Left ventricle myocardium inferior (tissue), 1 donor: Measurements from ENCODE around the gene MRFAP1. TPM values are rescaled to one million over a fixed set of nuclear protein-coding genes. Genes with fewer than 3 reads are reported as not detected.

Source experiments
- DNase-seq: peaks from one replicate; pipeline ENCODE4 v3.0.0-alpha.2; 2020
- H3K27ac ChIP-seq: fragments of 200-600 bp; replicated peaks from 2 replicates; pipeline ENCODE4 v1.8.0; 2021
- H3K27me3 ChIP-seq: fragments of 200-600 bp; 2 replicates; pipeline ENCODE4 v1.8.0; 2021; ENCODE audit warnings: low read depth
- H3K36me3 ChIP-seq: fragments of 200-600 bp; 2 replicates; pipeline ENCODE4 v1.8.0; 2021
- H3K4me1 ChIP-seq: fragments of 200-600 bp; 2 replicates; pipeline ENCODE4 v1.8.0; 2021
- H3K4me3 ChIP-seq: fragments of 200-600 bp; 2 replicates; pipeline ENCODE4 v1.8.0; 2021; ENCODE audit warnings: mild to moderate bottlenecking, moderate library complexity
- H3K9me3 ChIP-seq: fragments of 200-600 bp; replicated peaks from 2 replicates; pipeline ENCODE4 v1.8.0; 2021
- CTCF ChIP-seq: fragments of 200-600 bp; IDR thresholded peaks from 2 replicates; pipeline ENCODE4 v1.8.0; 2021; ENCODE audit warnings: antibody characterized with exemption, mild to moderate bottlenecking, borderline replicate concordance
- intact Hi-C: fragments of 100-400 bp; cut with micrococcal nuclease; formaldehyde crosslinking; loops from one replicate; pipeline ENCODE4 v1.11.0; 2022
- total RNA-seq: library from RNA; stranded (reverse); fragmentation: NEBNext Ultra II Directional; extraction: Animal tissue kit (Norgen Biotek cat#: 25700); gene quantifications from one replicate; pipeline ENCODE4 v1.2.1, GENCODE V29; 2021
- donor health status: DM: no; HTN: yes; CAD: no; lungs with severe emphysema.

Gene MRFAP1
- total RNA-seq, 1 donor from 2014 or later: 223 TPM

- TF ChIP-seq CTCF: no peak
- Histone ChIP-seq H3K27me3 (no peaks in the 10 kb centered on the region), H3K9me3 (peaks cover 12% of the 10 kb centered on the region), H3K27ac (no peak overlapping the region), H3K4me1 (no peaks in the 10 kb centered on the region), H3K4me3 (no peak overlapping the region), H3K36me3 (peaks cover 79% of the 10 kb centered on the region)
- intact Hi-C loops: no loop called here
- DNase-seq: no peak
Measured at GRCh38 chr4:6606465-6607235, 33.8 kb upstream of the MRFAP1 start.

GRCh38 chr4:6607368-6608055 lies 33.0 kb upstream of the MRFAP1 start:
- TF ChIP-seq CTCF: no peak
- H3K4me3 ChIP-seq: no peak overlapping the region
- DNase-seq: no peak
- no peaks in the 10 kb centered on the region for H3K4me1 ChIP-seq
- peaks cover 71% of the 10 kb centered on the region for H3K36me3 ChIP-seq
- intact Hi-C loops: no loop called here
- H3K9me3 ChIP-seq: peaks cover 12% of the 10 kb centered on the region
- H3K27me3 ChIP-seq: no peaks in the 10 kb centered on the region
- H3K27ac ChIP-seq: no peak overlapping the region

GRCh38 chr4:6608758-6609414 lies 31.6 kb upstream of the MRFAP1 start:
- no peaks in the 10 kb centered on the region for H3K4me1 ChIP-seq
- H3K27ac ChIP-seq: no peak overlapping the region
- intact Hi-C loops: no loop called here
- H3K27me3 ChIP-seq: no peaks in the 10 kb centered on the region
- peak; percentile 30 for DNase-seq
- TF ChIP-seq CTCF: peak; percentile 46
- peaks cover 12% of the 10 kb centered on the region for H3K9me3 ChIP-seq
- no peak overlapping the region for H3K4me3 ChIP-seq
- peaks cover 73% of the 10 kb centered on the region for H3K36me3 ChIP-seq

- intact Hi-C loops: no loop called here
Measured at GRCh38 chr4:6609415-6610079, 30.9 kb upstream of the MRFAP1 start.

More at GRCh38 chr4:6609415-6610079, 30.9 kb upstream of the MRFAP1 start:
- TF ChIP-seq CTCF: no peak
- Histone ChIP-seq H3K9me3 (peaks cover 9% of the 10 kb centered on the region), H3K36me3 (peaks cover 76% of the 10 kb centered on the region), H3K4me3 (no peak overlapping the region), H3K4me1 (no peaks in the 10 kb centered on the region), H3K27me3 (no peaks in the 10 kb centered on the region), H3K27ac (no peak overlapping the region)
- no peak for DNase-seq
